ENCODE measurements around the gene SLC35F6.
"Not testable (repeated sequence)": the region's sequence is repeated elsewhere in the genome, so short reads cannot be mapped to it uniquely, and the experiment has no call there.

The SLC35F6 gene

GRCh38 chr2:26758790-26759321 is 5.2 kb upstream of the SLC35F6 start:
- no peak for DNase-seq

GRCh38 chr2:26759845-26760244 is 4.2 kb upstream of the SLC35F6 start:
- DNase-seq, result no peak

- not testable (repeated sequence) for DNase-seq
Observed at GRCh38 chr2:26760991-26761390, 3.1 kb upstream of the SLC35F6 start.

GRCh38 chr2:26763019-26763418 is 1.1 kb upstream of the SLC35F6 start:
- no peak for DNase-seq

GRCh38 chr2:26764906-26765305 is 822 bp downstream of the SLC35F6 start:
- DNase-seq, result no peak

- no peak for DNase-seq
Observed at GRCh38 chr2:26765475-26766200, 1.6 kb downstream of the SLC35F6 start.

GRCh38 chr2:26767129-26767528 is 3.0 kb downstream of the SLC35F6 start:
- DNase-seq, result no peak

GRCh38 chr2:26767894-26768487 is 3.9 kb downstream of the SLC35F6 start:
- DNase-seq, result no peak

GRCh38 chr2:26768759-26769088 is 4.6 kb downstream of the SLC35F6 start:
- DNase-seq, result no peak

- DNase-seq, result no peak
Observed at GRCh38 chr2:26769089-26769761, 5.1 kb downstream of the SLC35F6 start.

GRCh38 chr2:26770986-26771586 is 7.0 kb downstream of the SLC35F6 start:
- no peak for DNase-seq

- no peak for DNase-seq
Observed at GRCh38 chr2:26772064-26773001, 8.2 kb downstream of the SLC35F6 start.

GRCh38 chr2:26776195-26776800 is 12.2 kb downstream of the SLC35F6 start:
- DNase-seq, result no peak

- no peak for DNase-seq
Observed at GRCh38 chr2:26778098-26778497, 14.0 kb downstream of the SLC35F6 start.

GRCh38 chr2:26778507-26778906 is 14.4 kb downstream of the SLC35F6 start:
- no peak for DNase-seq

GRCh38 chr2:26780203-26780760 is 16.2 kb downstream of the SLC35F6 start:
- no peak for DNase-seq

- no peak for DNase-seq
Observed at GRCh38 chr2:26782876-26783704, 19.0 kb downstream of the SLC35F6 start.

- no peak for DNase-seq
Observed at GRCh38 chr2:26784570-26785234, 20.6 kb downstream of the SLC35F6 start.

- DNase-seq, result peak; percentile 98
Observed at GRCh38 chr2:26785431-26786206, 21.5 kb downstream of the SLC35F6 start, which contains the start of gene CENPA. CENPA (plus strand) TSS chr2:26786056; CDS start chr2:26786197, 141 bp downstream.

Data from NCI-H1436 (cell line).